T-helper 17 cell (primary cell): Measurements from ENCODE around the gene CD44. TPM values are rescaled to one million over a fixed set of nuclear protein-coding genes. Genes with fewer than 3 reads are reported as not detected.

Experiments used
- ATAC-seq: fragments of 150-1000 bp; cut with Tn5 transposase; 2 replicates; pipeline ENCODE4 v1.10.0; 2021; ENCODE audit warnings: mild to moderate bottlenecking, moderate library complexity
- DNase-seq, 3 donors: peaks; one replicate each; pipeline versions ENCODE4 v3.0.0 to v3.0.0-alpha.2; 2020 to 2021
- H3K9me3 ChIP-seq: one replicate; pipeline ENCODE4 v1.7.0; 2013; ENCODE audit warnings: low read length, mild to moderate bottlenecking; ENCODE audit not compliant: control insufficient read depth, poor library complexity, severe bottlenecking
- H3K27ac Mint-ChIP-seq: one replicate; pipeline ENCODE4 v1.8.0; 2022; ENCODE audit warnings: mild to moderate bottlenecking, moderate library complexity, mixed read lengths
- H3K27me3 Mint-ChIP-seq: one replicate; pipeline ENCODE4 v1.8.0; 2022; ENCODE audit warnings: mixed read lengths
- H3K36me3 Mint-ChIP-seq: one replicate; pipeline ENCODE4 v1.8.0; 2022; ENCODE audit warnings: low read depth, mixed read lengths
- H3K4me1 Mint-ChIP-seq: one replicate; pipeline ENCODE4 v1.8.0; 2022; ENCODE audit warnings: mild to moderate bottlenecking, mixed read lengths
- H3K4me3 Mint-ChIP-seq: one replicate; pipeline ENCODE4 v1.8.0; 2022; ENCODE audit warnings: mild to moderate bottlenecking, moderate library complexity, mixed read lengths
- total RNA-seq, 4 donors: library from RNA in 2 of 4; stranded (reverse) in 2 of 4; gene quantifications; one replicate each; pipeline ENCODE4 v1.2.3 and lab custom pipeline; 2022 to 2026

Gene CD44
- total RNA-seq, 2 donors from 2014 or later, result 1,118 to 1,497 TPM

- Mint-ChIP-seq H3K27ac (no peak overlapping the region), H3K4me1 (peaks cover 41% of the 10 kb centered on the region), H3K36me3 (peaks cover 2% of the 10 kb centered on the region), H3K4me3 (no peak overlapping the region), H3K27me3 (no peaks in the 10 kb centered on the region)
- no peak for ATAC-seq
- H3K9me3 ChIP-seq, result no peaks in the 10 kb centered on the region
- no peak for DNase-seq
Observed at GRCh38 chr11:35241083-35241482, 102.1 kb downstream of the CD44 start.

- H3K27me3 Mint-ChIP-seq, result no peaks in the 10 kb centered on the region
- no peak overlapping the region for H3K27ac Mint-ChIP-seq
- ATAC-seq (no peak), DNase-seq (no peak)
- peaks cover 41% of the 10 kb centered on the region for H3K4me1 Mint-ChIP-seq
- peaks cover 2% of the 10 kb centered on the region for H3K36me3 Mint-ChIP-seq
- no peaks in the 10 kb centered on the region for H3K9me3 ChIP-seq
- H3K4me3 Mint-ChIP-seq, result no peak overlapping the region
Observed at GRCh38 chr11:35241531-35241930, 102.6 kb downstream of the CD44 start.

GRCh38 chr11:35242412-35243242 lies 103.7 kb downstream of the CD44 start:
- H3K9me3 ChIP-seq, result no peaks in the 10 kb centered on the region
- ATAC-seq (no peak), DNase-seq (no peak)
- Mint-ChIP-seq H3K27ac (peak overlapping the region; percentile 94), H3K4me3 (no peak overlapping the region), H3K27me3 (no peaks in the 10 kb centered on the region), H3K4me1 (peaks cover 46% of the 10 kb centered on the region), H3K36me3 (peaks cover 2% of the 10 kb centered on the region)

GRCh38 chr11:35243774-35244173 lies 104.8 kb downstream of the CD44 start:
- no peak for ATAC-seq
- Mint-ChIP-seq H3K4me3 (no peak overlapping the region), H3K36me3 (peaks cover 2% of the 10 kb centered on the region)

GRCh38 chr11:35245056-35245455 lies 106.1 kb downstream of the CD44 start:
- Mint-ChIP-seq H3K27me3 (no peaks in the 10 kb centered on the region), H3K27ac (peak overlapping the region; percentile 75), H3K4me3 (no peak overlapping the region), H3K36me3 (peaks cover 2% of the 10 kb centered on the region), H3K4me1 (peaks cover 44% of the 10 kb centered on the region)
- DNase-seq (no peak), ATAC-seq (no peak)
- no peaks in the 10 kb centered on the region for H3K9me3 ChIP-seq

More at GRCh38 chr11:35243774-35244173, 104.8 kb downstream of the CD44 start:
- no peak for DNase-seq
- peak overlapping the region; percentile 94 for H3K27ac Mint-ChIP-seq
- no peaks in the 10 kb centered on the region for H3K27me3 Mint-ChIP-seq
- no peaks in the 10 kb centered on the region for H3K9me3 ChIP-seq
- H3K4me1 Mint-ChIP-seq, result peaks cover 42% of the 10 kb centered on the region

- no peak for ATAC-seq
- H3K4me1 Mint-ChIP-seq, result peaks cover 43% of the 10 kb centered on the region
- H3K27ac Mint-ChIP-seq, result peak overlapping the region; percentile 95
- H3K27me3 Mint-ChIP-seq, result no peaks in the 10 kb centered on the region
- peaks cover 2% of the 10 kb centered on the region for H3K36me3 Mint-ChIP-seq
- no peak overlapping the region for H3K4me3 Mint-ChIP-seq
- H3K9me3 ChIP-seq, result no peaks in the 10 kb centered on the region
- no peak for DNase-seq
Observed at GRCh38 chr11:35245786-35246185, 106.8 kb downstream of the CD44 start.

- DNase-seq, result no peak
- peaks cover 39% of the 10 kb centered on the region for H3K4me1 Mint-ChIP-seq
Observed at GRCh38 chr11:35246745-35247144, 107.8 kb downstream of the CD44 start.

GRCh38 chr11:35247428-35247827 lies 108.5 kb downstream of the CD44 start:
- H3K4me3 Mint-ChIP-seq, result peak overlapping the region; percentile 71
- peak in 2 of 3 donors; percentile 29 to 58 for DNase-seq
- ATAC-seq, result peak; percentile 95
- peaks cover 2% of the 10 kb centered on the region for H3K36me3 Mint-ChIP-seq
- peak overlapping the region; percentile 95 for H3K27ac Mint-ChIP-seq
- no peaks in the 10 kb centered on the region for H3K9me3 ChIP-seq
- no peaks in the 10 kb centered on the region for H3K27me3 Mint-ChIP-seq
- H3K4me1 Mint-ChIP-seq, result peaks cover 34% of the 10 kb centered on the region

More at GRCh38 chr11:35246745-35247144, 107.8 kb downstream of the CD44 start:
- Mint-ChIP-seq H3K27ac (peak overlapping the region; percentile 95), H3K36me3 (peaks cover 2% of the 10 kb centered on the region), H3K4me3 (no peak overlapping the region), H3K27me3 (no peaks in the 10 kb centered on the region)
- no peaks in the 10 kb centered on the region for H3K9me3 ChIP-seq
- ATAC-seq, result no peak

GRCh38 chr11:35247863-35248262 lies 108.9 kb downstream of the CD44 start:
- Mint-ChIP-seq H3K4me1 (peaks cover 30% of the 10 kb centered on the region), H3K27ac (peak overlapping the region; percentile 95), H3K36me3 (peaks cover 2% of the 10 kb centered on the region), H3K4me3 (peak overlapping the region; percentile 71), H3K27me3 (no peaks in the 10 kb centered on the region)
- peak; percentile 65 for ATAC-seq
- peak in 1 of 3 donors; percentile 9 for DNase-seq
- no peaks in the 10 kb centered on the region for H3K9me3 ChIP-seq

GRCh38 chr11:35248558-35249323 lies 109.8 kb downstream of the CD44 start:
- Mint-ChIP-seq H3K36me3 (no peaks in the 10 kb centered on the region), H3K4me3 (peak overlapping the region; percentile 1)

GRCh38 chr11:35250192-35250591 lies 111.2 kb downstream of the CD44 start:
- no peak for ATAC-seq

More at GRCh38 chr11:35248558-35249323, 109.8 kb downstream of the CD44 start:
- ATAC-seq (no peak), DNase-seq (no peak)
- H3K9me3 ChIP-seq, result no peaks in the 10 kb centered on the region
- Mint-ChIP-seq H3K27me3 (no peaks in the 10 kb centered on the region), H3K4me1 (peaks cover 26% of the 10 kb centered on the region), H3K27ac (peak overlapping the region; percentile 95)

GRCh38 chr11:35250621-35251020 lies 111.7 kb downstream of the CD44 start:
- Mint-ChIP-seq H3K36me3 (no peaks in the 10 kb centered on the region), H3K27ac (peak overlapping the region; percentile 2), H3K4me1 (peaks cover 26% of the 10 kb centered on the region), H3K27me3 (no peaks in the 10 kb centered on the region), H3K4me3 (no peak overlapping the region)
- no peaks in the 10 kb centered on the region for H3K9me3 ChIP-seq
- ATAC-seq, result no peak
- no peak for DNase-seq

More at GRCh38 chr11:35250192-35250591, 111.2 kb downstream of the CD44 start:
- Mint-ChIP-seq H3K27me3 (no peaks in the 10 kb centered on the region), H3K27ac (peak overlapping the region; percentile 95), H3K4me3 (no peak overlapping the region), H3K36me3 (no peaks in the 10 kb centered on the region), H3K4me1 (peaks cover 26% of the 10 kb centered on the region)
- no peaks in the 10 kb centered on the region for H3K9me3 ChIP-seq
- no peak for DNase-seq

GRCh38 chr11:35253237-35253636 lies 114.3 kb downstream of the CD44 start:
- H3K36me3 Mint-ChIP-seq, result no peaks in the 10 kb centered on the region
- peaks cover 19% of the 10 kb centered on the region for H3K4me1 Mint-ChIP-seq

More at GRCh38 chr11:35253237-35253636, 114.3 kb downstream of the CD44 start:
- no peak overlapping the region for H3K27ac Mint-ChIP-seq
- DNase-seq, result no peak
- no peaks in the 10 kb centered on the region for H3K27me3 Mint-ChIP-seq
- H3K4me3 Mint-ChIP-seq, result no peak overlapping the region
- no peaks in the 10 kb centered on the region for H3K9me3 ChIP-seq
- no peak for ATAC-seq
